ENCODE measurements around the gene CRYBA2.

The CRYBA2 gene

GRCh38 chr2:218998414-218999002 is 5.3 kb upstream of the CRYBA2 start:
- no peak for DNase-seq

DNA sequence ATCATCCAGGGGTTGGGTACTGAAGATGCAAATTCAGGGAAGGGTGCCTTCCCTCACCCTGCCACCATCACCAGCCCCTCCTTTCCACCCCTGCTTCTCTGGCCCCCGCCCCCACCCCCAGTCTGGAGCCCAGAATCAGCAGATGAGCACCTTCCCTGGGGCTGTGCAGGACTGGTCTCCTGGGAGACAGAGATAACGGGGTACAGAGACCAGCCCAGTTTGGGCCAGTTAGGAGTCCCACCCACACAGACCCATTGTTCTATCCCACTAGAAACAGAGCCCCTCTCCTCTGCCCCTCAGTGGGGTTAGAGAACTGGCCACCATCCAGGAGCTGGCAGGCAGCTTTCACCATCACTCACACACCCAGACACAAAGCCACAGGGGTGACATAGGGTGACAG is 4.5 kb upstream of the CRYBA2 start:
- DNase-seq = peak; percentile 65

DNA sequence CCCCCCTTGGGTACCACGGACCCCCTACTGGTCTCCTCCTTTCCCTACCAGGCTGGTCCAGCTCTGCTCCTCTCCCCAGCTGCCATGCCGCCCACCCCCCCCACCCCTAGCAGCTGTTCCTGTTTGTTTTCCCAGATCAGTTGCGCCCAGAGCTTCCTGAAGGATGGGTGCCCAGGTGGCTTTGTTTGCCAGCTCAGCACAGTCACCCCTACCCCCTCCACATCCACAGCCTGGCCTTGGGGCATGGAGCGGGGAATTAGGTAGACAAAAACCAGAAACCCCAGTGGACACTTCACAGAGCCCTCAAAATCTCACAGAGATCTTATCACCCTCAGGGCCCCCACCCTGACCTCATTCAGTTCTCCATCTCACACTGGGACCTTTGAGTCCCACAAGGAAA is 3.7 kb upstream of the CRYBA2 start:
- no peak for DNase-seq

DNA sequence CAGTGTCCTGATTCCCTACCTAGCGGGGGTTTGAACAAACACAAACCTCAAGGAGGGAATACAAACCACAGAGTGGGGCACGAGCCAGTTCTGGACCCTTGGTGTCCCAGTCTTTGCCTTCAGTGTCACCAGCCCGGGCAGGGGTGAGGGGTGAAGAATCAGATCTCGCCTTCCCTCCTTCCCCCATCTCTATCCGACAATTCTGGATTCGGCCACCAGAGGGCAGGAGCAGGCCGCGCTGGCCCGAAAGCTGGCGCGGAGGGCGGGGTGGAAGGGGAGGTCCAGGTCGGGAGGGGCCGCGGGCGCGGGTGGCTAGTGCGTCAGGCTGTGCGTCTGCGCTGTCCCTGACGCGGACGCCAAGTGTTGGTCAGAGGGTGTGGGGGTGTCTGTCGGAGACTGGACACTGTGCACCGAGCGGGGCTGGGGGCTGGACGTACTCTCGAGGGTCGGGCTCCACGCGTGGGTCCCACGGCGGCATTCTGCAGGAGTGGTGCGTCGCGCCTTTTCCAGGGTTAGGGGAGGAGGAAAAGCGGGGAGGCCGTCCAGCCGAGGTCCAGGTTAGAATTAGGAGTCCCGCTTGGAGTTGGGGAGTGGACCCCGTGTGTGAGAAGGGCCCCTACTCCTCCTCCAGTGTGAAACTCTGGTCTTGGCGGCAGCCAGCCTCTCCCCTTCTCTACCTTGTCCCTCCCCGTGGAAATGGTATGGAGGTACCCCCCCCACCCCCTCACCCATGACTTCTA is 2.9 kb upstream of the CRYBA2 start:
- DNase-seq = peak; percentile 76

DNA sequence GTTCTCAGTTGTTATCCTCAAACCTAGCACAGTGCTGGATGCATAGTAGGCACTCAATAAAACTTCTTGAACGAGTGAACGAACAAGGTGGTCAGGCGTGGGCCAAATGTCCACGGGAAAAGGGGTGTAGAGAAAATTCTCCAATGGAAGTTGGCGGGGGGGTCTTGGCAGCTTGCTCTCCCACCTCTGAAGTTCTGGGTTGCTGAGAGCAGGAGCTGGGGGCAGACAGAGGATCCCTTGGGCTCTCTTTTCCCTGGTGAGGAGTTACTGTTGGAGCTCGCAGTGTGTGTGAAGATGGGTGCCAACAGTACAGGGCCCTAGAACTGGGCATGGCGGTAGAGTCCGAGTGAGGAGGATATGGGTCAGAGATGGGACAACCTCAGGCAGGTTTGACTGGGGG is 2.3 kb upstream of the CRYBA2 start:
- DNase-seq = no peak

GRCh38 chr2:218992703-218993344 is 398 bp downstream of the CRYBA2 start:
- DNase-seq = no peak

GRCh38 chr2:218992196-218992595 is 1.0 kb downstream of the CRYBA2 start:
- DNase-seq = no peak

GRCh38 chr2:218991674-218992168 is 1.5 kb downstream of the CRYBA2 start:
- no peak for DNase-seq

- no peak for DNase-seq
These were observed 2.6 kb downstream of the CRYBA2 start for GRCh38 chr2:218990612-218991011.

DNA sequence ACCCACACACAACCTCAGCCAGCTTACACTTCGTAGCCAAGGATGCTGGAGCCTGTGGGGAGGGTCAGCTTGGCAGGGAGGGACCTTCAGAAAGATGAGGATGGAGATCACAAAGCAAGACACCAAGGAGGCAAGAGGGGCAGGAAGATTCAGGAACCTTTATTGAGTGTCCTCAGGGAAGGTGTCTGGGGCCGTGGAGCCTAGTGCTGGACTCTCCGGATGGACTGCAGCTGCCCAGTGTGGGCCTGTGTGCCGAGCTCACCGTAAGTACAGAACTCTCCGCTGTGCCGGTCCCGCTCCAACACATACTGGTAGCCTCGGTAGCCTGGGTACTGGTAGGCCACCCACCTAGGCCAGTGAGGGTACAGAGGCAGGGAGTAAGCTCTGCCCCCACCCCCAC is 3.2 kb downstream of the CRYBA2 start:
- DNase-seq = no peak

DNA sequence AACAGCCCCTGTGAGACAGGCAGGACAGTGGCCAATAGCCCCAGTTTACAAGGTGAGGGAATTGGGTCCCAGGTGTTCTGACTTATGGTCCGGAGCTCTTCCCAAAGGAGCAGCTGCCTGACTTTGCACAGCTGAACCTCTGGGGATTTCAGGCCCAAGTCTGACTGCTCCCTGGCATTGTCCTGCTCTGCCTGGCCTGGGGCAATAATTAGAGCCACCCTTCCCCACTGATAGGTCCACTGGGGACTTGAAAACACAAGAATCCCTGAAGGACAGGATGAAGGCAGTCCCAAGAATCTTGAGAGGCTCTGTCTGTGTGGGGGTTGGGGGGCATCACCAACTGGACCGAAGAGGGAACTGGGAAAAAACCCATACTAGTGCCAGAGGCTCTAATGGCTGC is 4.6 kb downstream of the CRYBA2 start:
- no peak for DNase-seq

- no peak for DNase-seq
These were observed 5.1 kb downstream of the CRYBA2 start for GRCh38 chr2:218988164-218988563.

- DNase-seq = no peak
These were observed 7.0 kb downstream of the CRYBA2 start for GRCh38 chr2:218986148-218986761.

DNA sequence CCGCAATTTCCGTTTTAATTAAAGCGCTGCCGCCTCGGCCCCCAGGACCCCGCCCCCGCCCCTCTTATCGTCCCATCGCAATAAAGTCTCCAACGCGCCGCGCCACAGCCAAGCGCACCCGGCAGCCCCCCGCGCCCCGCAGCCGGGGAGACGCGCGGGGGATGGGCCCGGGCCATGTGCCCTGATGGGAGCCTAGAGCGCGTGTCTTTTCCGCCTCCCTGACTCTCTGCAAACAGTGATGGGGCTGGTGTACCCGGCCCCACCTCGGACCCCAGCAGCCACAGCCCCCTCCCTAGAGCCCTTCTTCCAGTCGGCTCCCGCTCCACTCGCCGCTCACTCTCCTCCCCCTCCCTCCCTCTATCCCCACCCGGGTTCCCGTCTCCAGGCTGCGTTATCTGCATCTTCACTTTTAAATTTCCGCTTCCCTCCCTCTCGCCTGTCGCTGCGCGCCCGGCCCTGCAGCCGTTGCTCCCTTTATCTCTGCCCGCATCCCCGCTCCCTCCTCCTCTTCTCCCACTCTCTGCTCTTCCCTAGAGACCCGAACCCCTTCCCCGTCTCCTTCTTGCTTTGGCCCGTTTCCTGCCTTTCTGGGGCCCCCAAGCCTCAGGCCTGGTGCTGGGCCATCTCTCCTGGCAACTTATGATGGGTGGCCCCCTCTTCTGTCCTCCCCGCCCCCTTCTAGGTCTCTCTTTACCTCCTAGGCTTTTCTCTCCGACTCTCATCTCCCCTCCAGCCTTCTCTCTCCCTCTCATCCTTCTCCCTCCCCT is 7.7 kb downstream of the CRYBA2 start:
- no peak for DNase-seq

- DNase-seq = no peak
These were observed 8.2 kb downstream of the CRYBA2 start, which contains the start of gene FEV for GRCh38 chr2:218985021-218985324. Gene FEV, minus strand, starts transcription at chr2:218985184. Its CDS starts 109 bp downstream, at chr2:218985075.

DNA sequence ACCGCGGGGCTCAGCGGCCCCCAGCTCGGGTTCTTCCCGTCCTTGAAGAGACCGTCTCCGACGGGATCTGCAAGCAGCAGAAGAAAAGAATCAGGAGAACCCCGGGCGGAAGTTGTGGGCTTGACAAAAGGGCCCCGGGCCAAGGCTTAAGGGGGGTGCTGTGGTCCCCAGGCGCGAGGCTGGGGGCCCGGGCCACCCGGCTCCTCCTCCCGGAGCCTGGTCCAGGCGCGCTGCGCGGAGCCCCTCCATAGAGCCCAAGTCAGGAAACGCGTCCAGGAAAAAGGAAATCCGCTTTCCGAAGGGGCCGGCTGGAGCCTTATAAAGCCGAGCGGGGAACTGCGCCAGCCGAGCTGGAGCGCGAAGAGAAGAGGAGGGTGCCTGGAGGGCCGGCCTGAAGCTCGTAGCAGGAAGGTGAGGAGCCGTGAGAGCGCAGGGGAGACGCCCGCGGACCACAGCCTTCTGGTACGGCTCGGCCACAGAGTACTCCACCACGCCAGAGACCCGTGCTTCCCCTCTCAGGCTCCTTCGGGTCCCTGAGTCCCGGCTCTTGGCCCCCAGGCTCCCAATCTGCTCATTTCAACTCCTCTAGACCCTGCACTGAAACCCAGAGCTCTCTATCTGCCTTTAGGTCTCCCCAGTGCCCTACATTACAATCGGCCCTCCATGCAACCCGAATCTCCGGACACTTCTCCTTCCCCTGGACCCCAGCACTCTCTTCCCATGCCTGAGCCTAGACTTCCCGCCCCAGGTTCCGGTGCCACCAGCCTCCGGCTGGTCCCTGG is 8.8 kb downstream of the CRYBA2 start:
- no peak for DNase-seq

GRCh38 chr2:218983934-218984238 is 9.3 kb downstream of the CRYBA2 start:
- no peak for DNase-seq

- no peak for DNase-seq
These were observed 9.8 kb downstream of the CRYBA2 start for GRCh38 chr2:218983263-218983933.

- DNase-seq = no peak
These were observed 10.5 kb downstream of the CRYBA2 start for GRCh38 chr2:218982586-218983262.

GRCh38 chr2:218981881-218982585 is 11.2 kb downstream of the CRYBA2 start:
- DNase-seq = no peak
